ENCODE data around the gene MACF1.

GRCh38 chr1:39335216-39335615 lies 130.7 kb downstream of the MACF1 start:
- no peak for TF ChIP-seq POLR2A (IDR thresholded peaks at IDR 0.05; ENCODE audit: low read depth)
- TF ChIP-seq CTCF (IDR thresholded peaks at IDR 0.05): no peak
- no peak for TF ChIP-seq POLR2AphosphoS5 (IDR thresholded peaks at IDR 0.05)

Data from esophagus muscularis mucosa (tissue), 3 donors.